Fibroblast of villous mesenchyme (primary cell): Measurements from ENCODE around the gene C12orf76. TPM values are rescaled to one million over a fixed set of nuclear protein-coding genes. Genes with fewer than 3 reads are reported as not detected.

Experiments used
- DNase-seq: peaks from one replicate; pipeline ENCODE4 v3.0.0-alpha.2; 2010; ENCODE audit warnings: low read depth
- H3K4me3 ChIP-seq: 2 replicates; pipeline ENCODE4 v1.5.1; 2011; ENCODE audit warnings: low read depth, mild to moderate bottlenecking, low read length
- total RNA-seq: library from RNA; depleted of rRNA; stranded (reverse); fragments of >200 nt; gene quantifications from 2 replicates; pipeline ENCODE4 v1.2.3, GENCODE V29; 2012
- TF ChIP-seq, protein P1 (sequence below): IDR thresholded peaks from 2 replicates; pipeline ENCODE4 v1.5.1; 2012; ENCODE audit warnings: low read depth, mild to moderate bottlenecking, low read length; ENCODE audit not compliant: insufficient read depth

Gene C12orf76
- total RNA-seq, 1 donor, result 9.5 TPM

DNA sequence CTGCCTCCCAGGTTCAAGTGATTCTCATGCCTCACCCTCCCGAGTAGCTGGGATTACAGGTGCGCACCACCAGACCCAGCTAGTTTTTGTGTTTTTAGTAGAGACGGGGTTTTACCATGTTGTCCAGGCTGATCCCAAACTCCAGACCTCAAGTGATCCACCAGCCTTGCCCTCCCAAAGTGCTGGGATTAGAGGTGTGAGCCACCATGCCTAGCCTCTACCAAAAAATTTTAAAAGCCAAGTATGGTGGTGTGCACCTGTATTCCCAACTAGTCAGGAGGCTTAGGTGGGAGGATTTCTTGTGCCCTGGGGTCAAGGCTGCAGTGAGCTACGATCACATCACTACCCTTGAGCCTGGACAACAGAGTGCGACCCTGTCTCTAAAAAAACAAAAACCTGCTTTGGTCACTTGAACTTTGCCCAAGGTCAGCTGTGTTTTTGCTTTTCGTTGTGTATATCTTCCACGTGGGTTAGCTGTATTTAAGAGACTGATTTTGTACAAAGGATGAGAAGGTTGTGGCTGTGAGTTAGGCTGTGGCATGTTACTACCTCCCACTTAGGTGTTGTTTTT lies 12.7 kb downstream of the C12orf76 start:
- H3K4me3 ChIP-seq, result no peak overlapping the region
- no peak for DNase-seq

DNA sequence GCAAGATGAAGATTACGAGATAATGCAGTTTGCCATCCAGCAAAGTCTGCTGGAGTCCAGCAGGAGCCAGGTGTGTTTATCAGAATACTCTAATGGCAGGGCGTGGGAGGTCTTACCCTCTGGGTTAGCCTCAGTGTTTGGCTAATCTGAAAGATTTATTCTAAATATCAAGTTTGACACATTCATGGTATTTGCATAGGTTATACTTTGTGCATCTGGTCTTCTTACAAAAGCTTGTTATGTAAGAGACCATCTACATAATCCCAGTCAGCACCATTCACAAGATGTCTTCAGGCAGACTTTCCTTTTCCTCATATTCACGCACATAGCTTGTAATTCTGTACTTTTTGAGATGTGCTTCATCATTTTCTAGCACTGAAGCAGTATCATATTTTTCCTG lies 14.4 kb downstream of the C12orf76 start:
- H3K4me3 ChIP-seq, result no peak overlapping the region
- no peak for DNase-seq
- TF ChIP-seq, protein P1, sequence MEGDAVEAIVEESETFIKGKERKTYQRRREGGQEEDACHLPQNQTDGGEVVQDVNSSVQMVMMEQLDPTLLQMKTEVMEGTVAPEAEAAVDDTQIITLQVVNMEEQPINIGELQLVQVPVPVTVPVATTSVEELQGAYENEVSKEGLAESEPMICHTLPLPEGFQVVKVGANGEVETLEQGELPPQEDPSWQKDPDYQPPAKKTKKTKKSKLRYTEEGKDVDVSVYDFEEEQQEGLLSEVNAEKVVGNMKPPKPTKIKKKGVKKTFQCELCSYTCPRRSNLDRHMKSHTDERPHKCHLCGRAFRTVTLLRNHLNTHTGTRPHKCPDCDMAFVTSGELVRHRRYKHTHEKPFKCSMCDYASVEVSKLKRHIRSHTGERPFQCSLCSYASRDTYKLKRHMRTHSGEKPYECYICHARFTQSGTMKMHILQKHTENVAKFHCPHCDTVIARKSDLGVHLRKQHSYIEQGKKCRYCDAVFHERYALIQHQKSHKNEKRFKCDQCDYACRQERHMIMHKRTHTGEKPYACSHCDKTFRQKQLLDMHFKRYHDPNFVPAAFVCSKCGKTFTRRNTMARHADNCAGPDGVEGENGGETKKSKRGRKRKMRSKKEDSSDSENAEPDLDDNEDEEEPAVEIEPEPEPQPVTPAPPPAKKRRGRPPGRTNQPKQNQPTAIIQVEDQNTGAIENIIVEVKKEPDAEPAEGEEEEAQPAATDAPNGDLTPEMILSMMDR, result no peak

More for the DNA sequence above, 12.7 kb downstream of the C12orf76 start:
- TF ChIP-seq, protein P1, result no peak

DNA sequence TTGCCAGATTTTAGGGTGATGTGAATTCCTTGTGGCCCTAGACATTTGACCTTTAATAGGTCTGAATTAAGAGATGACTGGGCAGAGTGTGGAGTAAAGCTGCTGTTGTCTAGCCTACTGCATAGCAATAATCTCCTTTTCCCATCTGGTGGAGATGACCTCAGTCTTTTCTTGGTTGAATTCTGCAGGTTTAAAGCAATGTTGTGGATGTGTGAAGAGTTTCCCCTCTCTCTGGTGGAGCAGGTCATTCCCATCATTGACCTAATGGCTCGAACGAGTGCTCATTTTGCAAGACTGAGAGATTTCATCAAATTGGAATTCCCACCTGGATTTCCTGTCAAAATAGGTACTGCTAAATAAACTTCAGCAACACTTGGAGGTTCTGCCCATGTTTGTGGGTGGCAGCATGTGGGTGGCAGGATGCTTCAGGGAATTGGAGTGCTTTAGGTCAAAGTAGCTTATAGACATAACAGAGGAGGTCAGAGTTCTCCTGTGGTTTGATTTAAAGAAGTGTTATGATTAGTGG lies 19.0 kb downstream of the C12orf76 start:
- TF ChIP-seq, protein P1, result no peak
- no peak overlapping the region for H3K4me3 ChIP-seq

DNA sequence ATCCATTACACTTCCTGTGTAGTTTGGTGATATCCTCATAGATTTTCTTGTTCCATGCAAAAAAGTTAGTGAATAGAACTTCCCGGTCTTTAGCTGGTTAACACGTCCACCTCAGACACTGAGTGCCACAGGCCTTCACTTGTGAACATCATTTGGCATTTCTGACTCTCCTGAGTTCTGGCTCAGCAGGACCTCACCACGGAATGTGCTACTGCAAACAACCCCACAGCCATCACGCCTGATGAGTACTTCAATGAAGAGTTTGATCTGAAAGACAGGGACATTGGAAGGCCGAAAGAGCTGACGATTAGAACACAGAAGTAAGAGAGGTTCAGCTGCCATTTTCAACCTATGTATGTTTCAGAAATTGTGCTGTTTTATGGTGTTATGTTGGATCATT lies 20.0 kb downstream of the C12orf76 start:
- DNase-seq, result no peak
- no peak overlapping the region for H3K4me3 ChIP-seq
- TF ChIP-seq, protein P1, result no peak

More for the DNA sequence above, 19.0 kb downstream of the C12orf76 start:
- no peak for DNase-seq

DNA sequence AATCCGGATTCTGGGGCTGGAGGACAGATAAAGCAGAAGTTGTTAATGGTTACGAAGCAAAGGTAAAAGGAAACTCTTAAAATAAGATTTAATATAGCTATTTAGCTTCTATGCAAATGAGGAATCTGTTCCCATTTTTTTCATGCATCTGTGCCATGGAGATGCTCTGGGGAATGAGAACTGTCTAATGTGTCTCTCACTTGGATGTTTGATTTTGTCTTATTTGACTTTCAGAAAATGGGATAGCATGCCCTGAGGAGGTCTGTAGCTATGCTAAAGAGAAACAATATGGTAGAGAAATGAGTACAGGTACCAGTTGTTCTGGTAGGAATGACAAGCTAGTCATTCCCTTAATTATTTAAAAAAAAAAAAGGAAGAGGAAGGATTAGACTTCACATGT lies 24.3 kb downstream of the C12orf76 start:
- DNase-seq, result no peak
- TF ChIP-seq, protein P1, result no peak

DNA sequence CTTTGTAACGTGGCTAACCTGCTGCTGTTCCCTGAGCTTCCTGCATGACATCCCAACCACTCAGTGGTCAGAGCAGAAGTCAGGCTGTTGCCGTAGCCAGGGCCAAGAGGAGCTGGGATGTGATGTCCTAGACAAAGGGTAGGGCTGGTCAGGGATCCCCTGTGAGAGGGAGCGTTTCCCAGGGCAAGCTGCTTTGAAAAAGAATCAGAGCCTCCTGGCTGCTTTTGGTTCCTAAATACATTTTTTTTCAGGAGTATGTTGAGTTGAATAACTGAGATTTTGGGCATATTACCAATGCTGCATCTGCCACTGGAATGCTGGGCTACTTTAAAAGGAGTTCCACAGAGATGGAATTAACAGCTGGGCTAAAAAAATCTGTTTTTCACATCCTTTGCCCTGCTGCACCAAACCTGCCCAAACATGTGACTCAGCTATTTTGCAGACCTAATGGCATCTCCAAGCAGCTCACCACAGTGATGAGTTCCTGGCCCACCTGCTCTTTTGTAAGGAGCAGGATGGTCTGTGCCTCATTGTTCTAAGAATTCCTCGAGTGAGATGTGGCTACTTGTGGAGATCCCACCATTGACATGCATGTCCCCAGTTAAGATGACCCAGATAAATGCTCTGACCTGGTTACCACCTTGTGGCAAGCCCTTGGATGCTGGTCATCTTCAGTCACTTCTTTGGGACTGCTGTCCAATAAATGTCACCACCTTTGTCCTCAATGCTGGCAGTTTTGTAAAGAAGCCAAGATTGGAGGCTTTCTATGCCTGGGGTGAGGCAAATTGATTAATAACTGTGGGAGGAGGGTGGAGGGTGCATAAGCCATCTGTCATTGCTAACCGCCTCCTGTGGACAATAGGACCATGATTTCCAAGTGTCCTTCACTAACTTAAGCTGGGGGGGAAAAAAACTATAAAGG lies 25.0 kb downstream of the C12orf76 start:
- no peak overlapping the region for H3K4me3 ChIP-seq
- DNase-seq, result no peak
- TF ChIP-seq, protein P1, result no peak

More for the DNA sequence above, 24.3 kb downstream of the C12orf76 start:
- no peak overlapping the region for H3K4me3 ChIP-seq
